Adrenal gland (tissue), 5 donors: Measurements from ENCODE around the gene CKAP4.

Source experiments
- POLR2A ChIP-seq, 2 donors: fragments of 450-650 bp; IDR thresholded peaks; one replicate each; pipeline ENCODE4 v1.6.1; 2017; ENCODE audit warnings: antibody characterized with exemption in 2 of 2, mild to moderate bottlenecking in 2 of 2, moderate library complexity in 1 of 2
- TF ChIP-seq, protein P1 (sequence below), 6 experiments: fragments of 450-650 bp in 4 of 6; fragments of 200-600 bp in 2 of 6; sonication (generic) in 1 of 6; IDR thresholded peaks; 1 replicate in 5 of 6; 2 replicates in 1 of 6; pipeline versions ENCODE4 v1.5.1 to v1.8.0; 2016 to 2021; ENCODE audit warnings: antibody characterized with exemption in 6 of 6, mild to moderate bottlenecking in 2 of 6, moderate library complexity in 1 of 6
- donor health status: DM: no; HTN: no; CAD: no.

DNA sequence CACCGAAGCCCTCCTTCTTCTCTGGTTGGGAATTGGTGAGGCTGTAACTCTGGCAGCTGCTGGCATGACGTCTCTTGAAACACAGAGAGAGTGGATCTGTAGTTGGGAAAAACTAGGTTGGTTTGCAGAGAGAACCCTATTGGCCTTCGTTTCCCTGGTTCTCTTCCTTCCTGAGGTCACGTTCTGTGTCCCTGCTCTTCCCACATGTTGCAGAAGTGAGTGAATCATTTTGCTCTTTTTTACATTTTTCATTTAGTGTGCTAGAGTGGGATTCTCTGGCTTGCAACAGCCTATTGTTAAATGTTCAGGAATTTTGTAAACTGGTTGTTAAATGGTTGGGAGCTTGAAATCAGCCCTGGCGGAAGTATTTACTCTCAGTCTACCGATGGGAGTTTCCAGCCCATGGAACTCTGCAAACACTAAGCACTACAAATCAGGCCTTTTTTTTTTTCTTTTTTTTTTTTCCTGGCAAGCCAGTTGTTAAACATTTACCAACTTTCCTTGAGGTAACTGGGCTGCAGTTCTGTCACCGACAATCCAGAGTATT lies 26.8 kb upstream of the CKAP4 start:
- TF ChIP-seq, protein P1, sequence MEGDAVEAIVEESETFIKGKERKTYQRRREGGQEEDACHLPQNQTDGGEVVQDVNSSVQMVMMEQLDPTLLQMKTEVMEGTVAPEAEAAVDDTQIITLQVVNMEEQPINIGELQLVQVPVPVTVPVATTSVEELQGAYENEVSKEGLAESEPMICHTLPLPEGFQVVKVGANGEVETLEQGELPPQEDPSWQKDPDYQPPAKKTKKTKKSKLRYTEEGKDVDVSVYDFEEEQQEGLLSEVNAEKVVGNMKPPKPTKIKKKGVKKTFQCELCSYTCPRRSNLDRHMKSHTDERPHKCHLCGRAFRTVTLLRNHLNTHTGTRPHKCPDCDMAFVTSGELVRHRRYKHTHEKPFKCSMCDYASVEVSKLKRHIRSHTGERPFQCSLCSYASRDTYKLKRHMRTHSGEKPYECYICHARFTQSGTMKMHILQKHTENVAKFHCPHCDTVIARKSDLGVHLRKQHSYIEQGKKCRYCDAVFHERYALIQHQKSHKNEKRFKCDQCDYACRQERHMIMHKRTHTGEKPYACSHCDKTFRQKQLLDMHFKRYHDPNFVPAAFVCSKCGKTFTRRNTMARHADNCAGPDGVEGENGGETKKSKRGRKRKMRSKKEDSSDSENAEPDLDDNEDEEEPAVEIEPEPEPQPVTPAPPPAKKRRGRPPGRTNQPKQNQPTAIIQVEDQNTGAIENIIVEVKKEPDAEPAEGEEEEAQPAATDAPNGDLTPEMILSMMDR (IDR thresholded peaks at IDR 0.05) = no peak
- no peak for TF ChIP-seq POLR2A (IDR thresholded peaks at IDR 0.05)
